Stimulated activated memory B cell treated with anti-CD40 and anti-IgM and Interleukin-4, amounts not matched to agents 10 μg/mL and 1 μg/mL and 100 μg/mL, for 72 hours (primary cell): ENCODE results near the gene IL34.

ENCODE experiments used
- ATAC-seq: fragments of 150-1000 bp; cut with Tn5 transposase; 2 replicates; pipeline ENCODE4 v1.10.0; 2021
- H3K27ac Mint-ChIP-seq: one replicate; pipeline ENCODE4 v1.8.0; 2022; ENCODE audit warnings: mild to moderate bottlenecking, mixed read lengths
- H3K27me3 Mint-ChIP-seq: one replicate; pipeline ENCODE4 v1.8.0; 2022; ENCODE audit warnings: mixed read lengths
- H3K36me3 Mint-ChIP-seq: one replicate; pipeline ENCODE4 v1.8.0; 2022; ENCODE audit warnings: mixed read lengths
- H3K4me1 Mint-ChIP-seq: one replicate; pipeline ENCODE4 v1.8.0; 2022; ENCODE audit warnings: mixed read lengths
- H3K4me3 Mint-ChIP-seq: one replicate; pipeline ENCODE4 v1.8.0; 2022; ENCODE audit warnings: mild to moderate bottlenecking, moderate library complexity, mixed read lengths
- H3K9me3 Mint-ChIP-seq: one replicate; pipeline ENCODE4 v1.8.0; 2022; ENCODE audit warnings: mixed read lengths

IL34 gene

GRCh38 chr16:70647441-70648359 is 1.3 kb downstream of the IL34 start:
- Mint-ChIP-seq H3K4me3 (no peak overlapping the region), H3K27ac (no peak overlapping the region), H3K4me1 (no peaks in the 10 kb centered on the region), H3K9me3 (no peaks in the 10 kb centered on the region), H3K27me3 (peaks cover 19% of the 10 kb centered on the region), H3K36me3 (no peaks in the 10 kb centered on the region)
- no peak for ATAC-seq

- peaks cover 1% of the 10 kb centered on the region for H3K4me1 Mint-ChIP-seq
- H3K27me3 Mint-ChIP-seq = peaks cover 17% of the 10 kb centered on the region
- no peak overlapping the region for H3K4me3 Mint-ChIP-seq
- ATAC-seq = no peak
- H3K9me3 Mint-ChIP-seq = no peaks in the 10 kb centered on the region
- no peaks in the 10 kb centered on the region for H3K36me3 Mint-ChIP-seq
- no peak overlapping the region for H3K27ac Mint-ChIP-seq
Observed at GRCh38 chr16:70648606-70649005, 2.2 kb downstream of the IL34 start.

DNA sequence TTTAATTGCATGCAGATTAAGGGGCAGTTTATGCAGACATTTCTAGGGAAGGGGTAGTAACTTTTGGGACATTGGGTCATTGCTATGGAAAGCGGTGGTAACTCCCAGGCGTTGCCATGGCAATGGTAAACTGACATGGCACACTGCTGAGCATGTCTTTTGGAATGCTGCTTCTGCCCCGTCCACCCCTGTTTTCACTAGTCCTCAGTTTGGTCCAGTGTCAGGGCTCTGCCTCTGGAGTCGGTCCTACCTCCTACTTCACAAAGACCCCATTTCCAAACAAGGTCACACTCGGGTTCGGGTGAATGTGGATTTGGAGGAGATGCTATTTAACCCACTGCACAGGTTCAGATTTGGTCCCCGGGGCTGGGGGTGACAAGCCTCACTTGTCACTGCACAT is 2.9 kb downstream of the IL34 start:
- Mint-ChIP-seq H3K36me3 (no peaks in the 10 kb centered on the region), H3K4me1 (peaks cover 7% of the 10 kb centered on the region), H3K4me3 (no peak overlapping the region), H3K9me3 (no peaks in the 10 kb centered on the region), H3K27me3 (peaks cover 17% of the 10 kb centered on the region), H3K27ac (no peak overlapping the region)
- ATAC-seq = no peak

GRCh38 chr16:70650216-70650615 is 3.9 kb downstream of the IL34 start:
- Mint-ChIP-seq H3K27me3 (peaks cover 17% of the 10 kb centered on the region), H3K4me3 (no peak overlapping the region), H3K27ac (no peak overlapping the region), H3K4me1 (peaks cover 7% of the 10 kb centered on the region), H3K36me3 (no peaks in the 10 kb centered on the region), H3K9me3 (no peaks in the 10 kb centered on the region)
- no peak for ATAC-seq

DNA sequence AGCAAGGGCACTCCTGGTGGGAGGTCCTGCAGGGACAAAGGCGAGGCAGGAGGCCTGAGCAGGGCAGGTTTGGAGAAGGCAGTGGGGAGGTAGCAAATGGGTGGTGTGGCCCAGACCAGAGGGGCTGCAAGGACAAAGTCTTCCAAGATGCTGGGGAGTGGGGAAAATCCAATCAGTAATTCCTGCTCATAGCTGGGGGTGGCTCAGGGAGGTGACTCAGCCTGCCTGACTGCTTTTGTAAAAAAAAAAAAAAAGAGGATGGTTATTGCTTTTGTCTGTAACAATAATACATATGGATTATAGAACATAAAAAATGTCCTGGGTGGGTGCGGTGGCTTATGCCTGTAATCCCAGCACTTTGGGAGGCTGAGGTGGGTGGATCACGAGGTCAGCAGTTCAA is 5.2 kb downstream of the IL34 start:
- no peak overlapping the region for H3K4me3 Mint-ChIP-seq
- no peaks in the 10 kb centered on the region for H3K9me3 Mint-ChIP-seq
- ATAC-seq = no peak
- H3K36me3 Mint-ChIP-seq = no peaks in the 10 kb centered on the region
- H3K4me1 Mint-ChIP-seq = peaks cover 7% of the 10 kb centered on the region
- peaks cover 17% of the 10 kb centered on the region for H3K27me3 Mint-ChIP-seq
- H3K27ac Mint-ChIP-seq = no peak overlapping the region

GRCh38 chr16:70652322-70652721 is 6.0 kb downstream of the IL34 start:
- Mint-ChIP-seq H3K27me3 (peaks cover 11% of the 10 kb centered on the region), H3K27ac (no peak overlapping the region), H3K9me3 (no peaks in the 10 kb centered on the region), H3K4me3 (no peak overlapping the region), H3K4me1 (peaks cover 7% of the 10 kb centered on the region), H3K36me3 (no peaks in the 10 kb centered on the region)
- ATAC-seq = no peak

DNA sequence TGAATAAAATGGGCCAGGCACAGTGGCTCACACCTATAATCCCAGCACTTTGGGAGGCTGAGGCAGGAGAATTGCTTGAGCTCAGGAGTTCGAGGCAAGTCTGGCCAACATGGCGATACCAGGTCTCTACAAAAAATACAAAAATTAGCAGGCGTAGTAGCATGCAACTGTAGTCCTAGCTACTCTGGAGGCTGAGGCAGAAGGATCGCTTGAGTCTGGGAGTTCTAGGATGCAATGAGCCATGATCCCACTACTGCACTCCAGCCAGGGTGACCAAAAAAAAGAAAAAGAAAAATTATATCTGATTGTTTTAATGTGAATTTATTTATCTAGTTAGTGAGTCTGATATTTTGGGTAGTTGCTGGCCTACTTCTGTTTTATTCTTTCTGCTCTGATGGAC is 7.0 kb downstream of the IL34 start:
- H3K36me3 Mint-ChIP-seq = no peaks in the 10 kb centered on the region
- peak overlapping the region; percentile 36 for H3K27ac Mint-ChIP-seq
- no peak overlapping the region for H3K4me3 Mint-ChIP-seq
- no peak for ATAC-seq
- H3K27me3 Mint-ChIP-seq = no peaks in the 10 kb centered on the region
- peaks cover 7% of the 10 kb centered on the region for H3K4me1 Mint-ChIP-seq
- no peaks in the 10 kb centered on the region for H3K9me3 Mint-ChIP-seq

- Mint-ChIP-seq H3K36me3 (no peaks in the 10 kb centered on the region), H3K4me1 (peaks cover 7% of the 10 kb centered on the region), H3K27me3 (no peaks in the 10 kb centered on the region), H3K9me3 (no peaks in the 10 kb centered on the region), H3K27ac (peak overlapping the region; percentile 36), H3K4me3 (peak overlapping the region; percentile 56)
- peak; percentile 57 for ATAC-seq
Observed at GRCh38 chr16:70653809-70654771, 7.7 kb downstream of the IL34 start.

DNA sequence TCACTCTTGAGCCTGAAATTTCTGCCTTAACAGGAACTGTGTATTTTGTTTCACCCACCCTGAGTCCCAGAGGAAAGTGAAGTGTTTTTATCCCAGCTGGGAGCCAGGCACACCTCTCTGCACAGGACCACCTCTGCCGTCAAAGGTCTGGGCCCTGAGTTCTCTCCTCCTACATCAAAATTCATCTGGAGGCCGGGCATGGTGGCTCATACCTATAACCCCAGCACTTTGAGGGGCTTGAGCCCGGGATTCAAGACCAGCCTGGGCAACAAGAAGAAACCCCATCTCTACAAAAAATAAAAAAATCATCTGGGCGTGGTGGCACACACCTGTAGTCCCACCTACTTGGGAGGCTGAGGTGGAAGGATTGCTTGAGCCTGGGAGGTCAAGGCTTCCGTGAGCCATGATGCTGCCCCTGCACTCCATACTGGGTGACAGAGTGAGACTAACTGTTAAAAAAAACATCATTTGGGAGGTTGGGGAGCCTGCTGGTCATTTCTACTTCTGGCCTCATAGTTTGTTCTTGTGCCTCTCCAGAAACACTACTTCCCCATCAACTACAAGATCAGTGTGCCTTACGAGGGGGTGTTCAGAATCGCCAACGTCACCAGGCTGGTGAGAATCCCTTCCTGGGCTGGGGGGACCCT is 9.8 kb downstream of the IL34 start:
- H3K9me3 Mint-ChIP-seq = no peaks in the 10 kb centered on the region
- peaks cover 7% of the 10 kb centered on the region for H3K4me1 Mint-ChIP-seq
- no peaks in the 10 kb centered on the region for H3K27me3 Mint-ChIP-seq
- H3K36me3 Mint-ChIP-seq = no peaks in the 10 kb centered on the region
- H3K27ac Mint-ChIP-seq = no peak overlapping the region
- no peak overlapping the region for H3K4me3 Mint-ChIP-seq
- ATAC-seq = no peak

DNA sequence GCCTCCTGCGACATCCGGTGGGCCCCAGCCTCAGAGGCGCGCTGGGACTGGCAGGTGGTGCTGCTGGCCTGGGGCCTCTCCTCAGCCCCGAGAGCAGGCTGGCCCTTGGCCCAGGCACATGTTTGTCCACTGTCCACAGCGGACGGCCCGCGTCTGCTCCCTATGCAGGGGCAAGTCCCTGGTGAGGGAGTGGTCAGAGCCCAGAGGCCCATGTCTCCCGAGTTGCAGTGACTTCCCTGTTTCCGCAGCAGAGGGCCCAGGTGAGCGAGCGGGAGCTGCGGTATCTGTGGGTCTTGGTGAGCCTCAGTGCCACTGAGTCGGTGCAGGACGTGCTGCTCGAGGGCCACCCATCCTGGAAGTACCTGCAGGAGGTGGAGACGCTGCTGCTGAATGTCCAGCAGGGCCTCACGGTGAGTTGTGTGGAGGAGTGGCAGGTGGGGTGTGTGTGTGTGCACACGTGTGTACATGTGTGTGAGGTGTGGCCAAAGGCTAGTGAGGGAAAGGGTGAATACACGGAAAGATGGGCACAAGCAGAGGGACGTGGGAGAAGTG is 10.4 kb downstream of the IL34 start:
- no peak overlapping the region for H3K27ac Mint-ChIP-seq

DNA sequence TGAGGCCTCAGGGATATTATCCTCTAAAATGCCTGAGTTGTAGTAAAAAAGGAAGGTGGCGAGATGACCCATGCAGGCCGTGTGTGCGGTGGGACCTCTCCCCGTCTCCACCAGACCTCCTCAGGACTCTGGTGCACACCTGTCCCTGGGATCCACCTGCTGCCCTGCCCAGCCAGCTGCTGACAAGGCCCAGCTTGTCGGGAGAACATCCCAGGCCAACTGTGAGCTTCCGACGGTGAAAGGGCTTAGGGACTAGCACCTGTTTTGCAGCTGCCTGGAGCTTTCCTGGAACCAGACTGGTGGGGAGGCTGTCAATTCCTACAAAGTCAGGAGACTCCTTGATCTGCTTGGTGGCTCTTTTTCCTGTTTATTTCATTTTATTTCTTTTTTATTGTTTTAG is 11.6 kb downstream of the IL34 start:
- no peak for ATAC-seq
- no peak overlapping the region for H3K27ac Mint-ChIP-seq

More for the DNA sequence above, 10.4 kb downstream of the IL34 start:
- Mint-ChIP-seq H3K4me3 (no peak overlapping the region), H3K27me3 (no peaks in the 10 kb centered on the region), H3K36me3 (no peaks in the 10 kb centered on the region), H3K4me1 (peaks cover 7% of the 10 kb centered on the region), H3K9me3 (no peaks in the 10 kb centered on the region)
- no peak for ATAC-seq

GRCh38 chr16:70658921-70659320 is 12.6 kb downstream of the IL34 start:
- H3K4me1 Mint-ChIP-seq = peaks cover 2% of the 10 kb centered on the region
- H3K9me3 Mint-ChIP-seq = no peaks in the 10 kb centered on the region
- H3K4me3 Mint-ChIP-seq = no peak overlapping the region
- ATAC-seq = no peak
- no peaks in the 10 kb centered on the region for H3K36me3 Mint-ChIP-seq
- no peak overlapping the region for H3K27ac Mint-ChIP-seq
- H3K27me3 Mint-ChIP-seq = no peaks in the 10 kb centered on the region

More for the DNA sequence above, 11.6 kb downstream of the IL34 start:
- no peaks in the 10 kb centered on the region for H3K27me3 Mint-ChIP-seq
- peaks cover 7% of the 10 kb centered on the region for H3K4me1 Mint-ChIP-seq
- H3K9me3 Mint-ChIP-seq = no peaks in the 10 kb centered on the region
- H3K36me3 Mint-ChIP-seq = no peaks in the 10 kb centered on the region
- H3K4me3 Mint-ChIP-seq = no peak overlapping the region

DNA sequence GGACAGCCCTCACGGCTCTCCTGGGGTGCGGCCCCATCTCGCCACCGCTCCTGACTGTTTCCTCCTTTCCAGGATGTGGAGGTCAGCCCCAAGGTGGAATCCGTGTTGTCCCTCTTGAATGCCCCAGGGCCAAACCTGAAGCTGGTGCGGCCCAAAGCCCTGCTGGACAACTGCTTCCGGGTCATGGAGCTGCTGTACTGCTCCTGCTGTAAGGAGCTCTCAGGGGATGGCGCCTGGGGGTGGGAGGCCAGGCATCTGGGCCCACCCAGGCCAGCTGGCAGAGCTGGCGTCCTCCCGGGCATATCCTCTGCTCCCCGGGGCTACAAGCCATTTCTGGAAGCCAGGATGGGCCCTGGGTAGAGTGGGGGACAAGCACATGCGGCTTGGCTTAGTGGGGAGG is 13.2 kb downstream of the IL34 start:
- Mint-ChIP-seq H3K27ac (no peak overlapping the region), H3K9me3 (no peaks in the 10 kb centered on the region), H3K27me3 (no peaks in the 10 kb centered on the region), H3K36me3 (no peaks in the 10 kb centered on the region), H3K4me1 (no peaks in the 10 kb centered on the region), H3K4me3 (no peak overlapping the region)
- no peak for ATAC-seq

DNA sequence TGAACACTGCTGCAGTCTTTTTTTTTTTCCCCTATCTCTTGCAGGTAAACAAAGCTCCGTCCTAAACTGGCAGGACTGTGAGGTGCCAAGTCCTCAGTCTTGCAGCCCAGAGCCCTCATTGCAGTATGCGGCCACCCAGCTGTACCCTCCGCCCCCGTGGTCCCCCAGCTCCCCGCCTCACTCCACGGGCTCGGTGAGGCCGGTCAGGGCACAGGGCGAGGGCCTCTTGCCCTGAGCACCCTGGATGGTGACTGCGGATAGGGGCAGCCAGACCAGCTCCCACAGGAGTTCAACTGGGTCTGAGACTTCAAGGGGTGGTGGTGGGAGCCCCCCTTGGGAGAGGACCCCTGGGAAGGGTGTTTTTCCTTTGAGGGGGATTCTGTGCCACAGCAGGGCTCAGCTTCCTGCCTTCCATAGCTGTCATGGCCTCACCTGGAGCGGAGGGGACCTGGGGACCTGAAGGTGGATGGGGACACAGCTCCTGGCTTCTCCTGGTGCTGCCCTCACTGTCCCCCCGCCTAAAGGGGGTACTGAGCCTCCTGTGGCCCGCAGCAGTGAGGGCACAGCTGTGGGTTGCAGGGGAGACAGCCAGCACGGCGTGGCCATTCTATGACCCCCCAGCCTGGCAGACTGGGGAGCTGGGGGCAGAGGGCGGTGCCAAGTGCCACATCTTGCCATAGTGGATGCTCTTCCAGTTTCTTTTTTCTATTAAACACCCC is 13.8 kb downstream of the IL34 start:
- H3K27me3 Mint-ChIP-seq = no peaks in the 10 kb centered on the region
- no peak overlapping the region for H3K4me3 Mint-ChIP-seq
- H3K36me3 Mint-ChIP-seq = no peaks in the 10 kb centered on the region
- no peaks in the 10 kb centered on the region for H3K9me3 Mint-ChIP-seq
- no peak for ATAC-seq
- H3K4me1 Mint-ChIP-seq = no peaks in the 10 kb centered on the region
- H3K27ac Mint-ChIP-seq = no peak overlapping the region
